ENCODE results near the gene SSH2. TPM values are rescaled to one million over a fixed set of nuclear protein-coding genes. Genes with fewer than 3 reads are reported as not detected.

The SSH2 gene
- total and polyA plus RNA-seq, 2 experiments from 2014 or later, result 8.3 to 18.9 TPM

DNA sequence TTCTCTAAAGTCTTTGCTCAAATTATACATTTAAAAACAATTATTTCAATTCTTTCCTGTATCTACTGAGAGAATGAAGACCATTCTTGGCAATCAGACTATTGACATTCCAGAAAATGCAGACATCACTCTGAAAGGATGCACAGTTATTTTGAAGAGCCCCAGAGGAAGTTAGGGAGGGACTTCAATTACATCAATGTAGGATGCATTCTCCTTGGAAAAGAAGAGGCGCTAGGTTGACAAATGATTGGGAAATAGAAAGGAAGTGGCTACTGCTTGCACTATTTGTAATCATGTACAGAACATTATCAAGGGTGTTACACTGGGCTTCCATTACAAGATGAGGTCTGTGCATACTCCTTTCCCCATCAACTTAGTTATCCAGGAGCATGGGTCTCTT lies 74.3 kb downstream of the SSH2 start:
- Histone ChIP-seq H4K20me1 (ENCODE audit: insufficient read depth) (no peaks in the 10 kb centered on the region; the same call in 1 of the 2 replicates), H3K27ac (peak overlapping the region; percentile 30; the same call in 1 of the 2 replicates), H3K4me3 (no peak overlapping the region), H3K9ac (no peak overlapping the region), H3K79me2 (ENCODE audit: insufficient read depth) (peaks cover 58% of the 10 kb centered on the region), H3K4me1 (ENCODE audit: insufficient read depth) (peaks cover 34% of the 10 kb centered on the region), H3K36me3 (ENCODE audit: low read depth) (no peaks in the 10 kb centered on the region), H2AFZ (no peak overlapping the region), H3K27me3 (replicated peaks; ENCODE audit: insufficient read depth) (no peaks in the 10 kb centered on the region), H3K9me3 (ENCODE audit: low read depth) (no peaks in the 10 kb centered on the region), H3K4me2 (ENCODE audit: unreplicated experiment) (peak overlapping the region; percentile 24), H3K9me2 (ENCODE audit: insufficient read depth) (no peaks in the 10 kb centered on the region), H3F3A (ENCODE audit: insufficient read depth) (peaks cover 35% of the 10 kb centered on the region)
- no peak for TF ChIP-seq EZH2phosphoT487 (IDR thresholded peaks at IDR 0.05; ENCODE audit: insufficient read depth, low read depth)
- no peak for TF ChIP-seq EZH2 (IDR thresholded peaks at IDR 0.05; ENCODE audit: insufficient read depth, poor library complexity, severe bottlenecking)
- peak; percentile 69 for DNase-seq
- in situ Hi-C loops (cut with MboI), result no loop called here
- 45 to 55% methylated on average over 1 of the region's 1 CpG for WGBS, 2 experiments (ENCODE audit: low coverage in 1 of 2, low lambda C conversion rate in 2 of 2, missing lambda C conversion rate in 2 of 2)

DNA sequence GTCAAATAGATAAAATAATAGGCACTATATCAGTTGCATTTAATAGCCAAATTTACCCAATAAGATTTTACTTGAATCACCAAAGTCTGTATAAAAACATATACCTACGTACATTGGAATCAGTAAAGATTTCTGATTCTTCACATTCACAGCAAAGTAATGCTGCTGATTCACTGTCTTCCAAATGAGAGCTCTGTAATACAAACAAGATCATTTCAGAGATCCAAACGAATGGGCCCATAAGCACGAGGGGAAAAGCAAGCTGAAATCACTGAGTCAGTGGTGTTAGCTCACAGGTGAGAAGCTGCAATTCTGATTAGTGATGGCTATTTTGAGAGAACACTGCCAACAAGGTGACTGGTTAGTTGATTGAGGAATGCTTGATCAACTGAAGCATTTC lies 81.3 kb downstream of the SSH2 start:
- Histone ChIP-seq H3K79me2 (ENCODE audit: insufficient read depth) (peaks cover 40% of the 10 kb centered on the region), H2AFZ (no peak overlapping the region), H3K4me3 (no peak overlapping the region), H3K9me2 (ENCODE audit: insufficient read depth) (no peaks in the 10 kb centered on the region), H3K9me3 (ENCODE audit: low read depth) (no peaks in the 10 kb centered on the region), H4K20me1 (ENCODE audit: insufficient read depth) (no peaks in the 10 kb centered on the region), H3K9ac (no peak overlapping the region), H3F3A (ENCODE audit: insufficient read depth) (peaks cover 7% of the 10 kb centered on the region), H3K4me2 (ENCODE audit: unreplicated experiment) (no peak overlapping the region), H3K36me3 (ENCODE audit: low read depth) (no peaks in the 10 kb centered on the region), H3K27ac (no peak overlapping the region), H3K4me1 (ENCODE audit: insufficient read depth) (peaks cover 8% of the 10 kb centered on the region), H3K27me3 (replicated peaks; ENCODE audit: insufficient read depth) (no peaks in the 10 kb centered on the region)
- in situ Hi-C loops (cut with MboI), result no loop called here
- DNase-seq, result no peak
- no peak for TF ChIP-seq EZH2 (IDR thresholded peaks at IDR 0.05; ENCODE audit: insufficient read depth, poor library complexity, severe bottlenecking)
- no peak for TF ChIP-seq EZH2phosphoT487 (IDR thresholded peaks at IDR 0.05; ENCODE audit: insufficient read depth, low read depth)
- WGBS, 2 experiments (ENCODE audit: low coverage in 1 of 2, low lambda C conversion rate in 2 of 2, missing lambda C conversion rate in 2 of 2), result 66 to 71% methylated on average over 3 of the region's 3 CpGs

DNA sequence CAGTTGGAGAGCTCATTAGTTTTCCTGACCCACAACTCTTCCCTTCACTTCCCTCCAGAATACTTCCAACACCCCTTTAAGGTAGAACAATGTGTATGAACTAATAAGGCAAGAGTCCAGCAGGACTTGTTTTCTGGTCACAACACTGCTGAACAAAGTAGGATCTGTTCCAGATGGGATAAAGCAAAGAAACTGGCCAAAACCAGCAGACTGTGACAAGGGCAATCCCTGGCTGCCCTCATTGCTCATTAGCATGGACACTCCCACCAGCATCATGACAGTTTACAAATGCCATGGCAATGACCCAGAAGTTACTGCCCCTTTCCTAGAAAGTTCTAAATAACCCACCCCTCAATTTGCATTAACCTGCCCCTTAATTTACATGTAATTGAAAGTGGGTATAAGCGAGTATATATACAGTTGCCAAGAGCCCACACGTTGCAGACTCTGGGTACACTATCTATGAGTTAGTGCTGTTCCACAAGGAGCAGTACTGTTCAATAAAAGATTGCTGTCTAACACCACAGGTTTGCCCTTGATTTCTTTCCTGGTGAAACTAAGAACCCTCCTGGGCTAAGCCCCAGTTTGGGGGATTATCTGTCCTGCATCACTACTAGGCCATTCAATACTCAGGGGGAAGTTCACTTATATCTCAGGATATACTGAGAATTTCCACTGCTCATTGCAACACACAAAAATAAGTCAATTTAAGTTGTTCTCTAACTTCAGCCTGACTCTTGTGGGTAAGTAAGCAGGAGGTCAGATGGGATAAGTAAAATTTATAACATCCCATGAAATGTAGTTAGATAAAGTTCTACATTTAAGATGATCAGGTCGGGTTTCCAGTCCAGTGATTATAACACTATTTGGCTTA lies 82.3 kb downstream of the SSH2 start:
- peaks cover 32% of the 10 kb centered on the region for H3K79me2 ChIP-seq (ENCODE audit: insufficient read depth)
- H3K4me1 ChIP-seq (ENCODE audit: insufficient read depth), result 0 out of 2 replicates have a peak, but pooled peaks cover 3% of the 10 kb centered on the region
- no peak for TF ChIP-seq EZH2phosphoT487 (IDR thresholded peaks at IDR 0.05; ENCODE audit: insufficient read depth, low read depth)
- TF ChIP-seq EZH2 (IDR thresholded peaks at IDR 0.05; ENCODE audit: insufficient read depth, poor library complexity, severe bottlenecking), result no peak
- in situ Hi-C loops (cut with MboI), result no loop called here
- no peaks in the 10 kb centered on the region for H4K20me1 ChIP-seq (ENCODE audit: insufficient read depth)
- no peak overlapping the region for H3K4me3 ChIP-seq
- no peak overlapping the region for H2AFZ ChIP-seq
- H3K4me2 ChIP-seq (ENCODE audit: unreplicated experiment), result no peak overlapping the region
- H3K27me3 ChIP-seq (replicated peaks; ENCODE audit: insufficient read depth), result no peaks in the 10 kb centered on the region
- no peaks in the 10 kb centered on the region for H3K9me3 ChIP-seq (ENCODE audit: low read depth)
- H3F3A ChIP-seq (ENCODE audit: insufficient read depth), result peaks cover 7% of the 10 kb centered on the region
- H3K9me2 ChIP-seq (ENCODE audit: insufficient read depth), result no peaks in the 10 kb centered on the region
- 82 to 84% methylated on average over 3 of the region's 3 CpGs for WGBS, 2 experiments (ENCODE audit: low coverage in 1 of 2, low lambda C conversion rate in 2 of 2, missing lambda C conversion rate in 2 of 2)
- no peak overlapping the region for H3K27ac ChIP-seq
- H3K9ac ChIP-seq, result no peak overlapping the region
- DNase-seq, result peak; percentile 10
- H3K36me3 ChIP-seq (ENCODE audit: low read depth), result no peaks in the 10 kb centered on the region

DNA sequence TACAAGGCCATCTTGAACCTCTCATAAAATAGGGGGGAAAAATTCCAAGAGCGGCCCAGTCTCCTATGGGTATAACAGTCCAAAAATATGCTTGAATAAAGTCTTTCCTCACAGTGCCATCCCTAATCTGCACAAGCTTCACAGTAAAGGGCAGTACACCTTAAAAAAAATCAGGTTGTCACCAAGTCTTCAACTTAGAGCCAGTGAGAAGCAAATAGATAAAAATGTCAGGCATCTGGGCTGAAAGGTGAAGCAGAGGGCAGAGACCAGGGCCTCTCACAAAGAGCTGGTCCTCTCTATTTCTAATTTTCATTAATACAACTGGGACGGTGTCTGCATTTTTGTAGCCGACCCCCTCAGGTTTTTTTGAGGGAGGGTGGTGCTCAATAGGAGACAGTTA lies 82.9 kb downstream of the SSH2 start:
- Histone ChIP-seq H2AFZ (no peak overlapping the region), H3K4me2 (ENCODE audit: unreplicated experiment) (no peak overlapping the region), H3K9me3 (ENCODE audit: low read depth) (no peaks in the 10 kb centered on the region), H3K9me2 (ENCODE audit: insufficient read depth) (no peaks in the 10 kb centered on the region), H3K79me2 (ENCODE audit: insufficient read depth) (peaks cover 26% of the 10 kb centered on the region), H3K27me3 (replicated peaks; ENCODE audit: insufficient read depth) (no peaks in the 10 kb centered on the region), H3F3A (ENCODE audit: insufficient read depth) (peaks cover 7% of the 10 kb centered on the region), H3K27ac (no peak overlapping the region), H4K20me1 (ENCODE audit: insufficient read depth) (no peaks in the 10 kb centered on the region), H3K4me1 (ENCODE audit: insufficient read depth) (0 out of 2 replicates have a peak, but pooled peaks cover 3% of the 10 kb centered on the region), H3K36me3 (ENCODE audit: low read depth) (no peaks in the 10 kb centered on the region), H3K9ac (no peak overlapping the region), H3K4me3 (no peak overlapping the region)
- DNase-seq, result no peak
- 62 to 82% methylated on average over 3 of the region's 3 CpGs for WGBS, 2 experiments (ENCODE audit: low coverage in 1 of 2, low lambda C conversion rate in 2 of 2, missing lambda C conversion rate in 2 of 2)
- TF ChIP-seq EZH2phosphoT487 (IDR thresholded peaks at IDR 0.05; ENCODE audit: insufficient read depth, low read depth) (no peak), EZH2 (IDR thresholded peaks at IDR 0.05; ENCODE audit: insufficient read depth, poor library complexity, severe bottlenecking) (no peak)
- in situ Hi-C loops (cut with MboI), result no loop called here

All from GM23248 (cell line).